Neural progenitor cell (in vitro differentiated cells): Measurements from ENCODE around the gene SUSD3. TPM values are rescaled to one million over a fixed set of nuclear protein-coding genes. Genes with fewer than 3 reads are reported as not detected.

ENCODE experiments used
- DNase-seq: peaks from one replicate; pipeline ENCODE4 v3.0.0-alpha.2; 2016; ENCODE audit warnings: low spot score
- H2AFZ ChIP-seq: fragments of 200-600 bp; sonication (generic); replicated peaks from 2 replicates; pipeline ENCODE4 v1.6.1; 2016; ENCODE audit warnings: antibody characterized with exemption
- H3F3A ChIP-seq: fragments of 200-600 bp; sonication (generic); 2 replicates; pipeline ENCODE4 v1.6.1; 2016; ENCODE audit warnings: antibody characterized with exemption, low read depth
- H3K27ac ChIP-seq: fragments of 200-600 bp; sonication (generic); 2 replicates; pipeline ENCODE4 v1.5.1; 2016; ENCODE audit warnings: mild to moderate bottlenecking
- H3K27me3 ChIP-seq: fragments of 200-600 bp; sonication (generic); 2 replicates; pipeline ENCODE4 v1.6.1; 2016; ENCODE audit warnings: mild to moderate bottlenecking, moderate library complexity
- H3K36me3 ChIP-seq: fragments of 200-600 bp; sonication (generic); 2 replicates; pipeline ENCODE4 v1.5.1; 2016
- H3K4me1 ChIP-seq: fragments of 200-600 bp; sonication (generic); 2 replicates; pipeline ENCODE4 v1.6.1; 2016; ENCODE audit warnings: mixed run types
- H3K4me2 ChIP-seq: fragments of 200-600 bp; sonication (generic); 2 replicates; pipeline ENCODE4 v1.6.1; 2016
- H3K4me3 ChIP-seq: fragments of 200-600 bp; sonication (generic); 2 replicates; pipeline ENCODE4 v1.5.1; 2016
- H3K79me2 ChIP-seq: fragments of 200-600 bp; sonication (generic); 2 replicates; pipeline ENCODE4 v1.6.1; 2016; ENCODE audit warnings: low read depth
- H3K9ac ChIP-seq: fragments of 200-600 bp; sonication (generic); 2 replicates; pipeline ENCODE4 v1.6.1; 2016
- H3K9me3 ChIP-seq: fragments of 200-600 bp; sonication (generic); 2 replicates; pipeline ENCODE4 v1.5.1; 2016; ENCODE audit warnings: low read depth
- H4K20me1 ChIP-seq: fragments of 200-600 bp; sonication (generic); 2 replicates; pipeline ENCODE4 v1.6.1; 2016; ENCODE audit warnings: low read depth
- H3K27ac Mint-ChIP-seq: 3 replicates; pipeline ENCODE4 v1.8.0; 2021; ENCODE audit warnings: mixed read lengths
- H3K27me3 Mint-ChIP-seq: 2 replicates; pipeline ENCODE4 v1.8.0; 2022; ENCODE audit warnings: low read depth, mild to moderate bottlenecking, inconsistent platforms, moderate library complexity, mixed read lengths; ENCODE audit not compliant: insufficient read depth
- H3K36me3 Mint-ChIP-seq: 3 replicates; pipeline ENCODE4 v1.8.0; 2021; ENCODE audit warnings: mixed read lengths
- H3K4me1 Mint-ChIP-seq: 3 replicates; pipeline ENCODE4 v1.8.0; 2021; ENCODE audit warnings: mixed read lengths
- H3K4me3 Mint-ChIP-seq: 3 replicates; pipeline ENCODE4 v1.8.0; 2021; ENCODE audit warnings: mild to moderate bottlenecking, moderate library complexity, mixed read lengths
- H3K9me3 Mint-ChIP-seq: 3 replicates; pipeline ENCODE4 v1.8.0; 2020; ENCODE audit warnings: mixed read lengths
- CTCF ChIP-seq: fragments of 200-600 bp; sonication (generic); IDR thresholded peaks from 2 replicates; pipeline ENCODE4 v1.5.1; 2017; ENCODE audit warnings: antibody characterized with exemption, mild to moderate bottlenecking
- EZH2 ChIP-seq: fragments of 200-600 bp; sonication (generic); IDR thresholded peaks from 2 replicates; pipeline ENCODE4 v1.6.1; 2017; ENCODE audit warnings: antibody characterized with exemption, mild to moderate bottlenecking, moderate library complexity
- EZH2phosphoT487 ChIP-seq: fragments of 200-600 bp; sonication (generic); IDR thresholded peaks from 2 replicates; pipeline ENCODE4 v1.6.1; 2017; ENCODE audit warnings: antibody characterized with exemption
- total RNA-seq: library from RNA; depleted of rRNA; stranded (reverse); fragments of >200 nt; gene quantifications from 2 replicates; pipeline ENCODE4 v1.2.3, GENCODE V29; 2015; ENCODE audit warnings: low replicate concordance

SUSD3 gene
- total RNA-seq = 1.8 TPM in 1 of 2 replicates, not detected in the other

GRCh38 chr9:93058355-93059010 is at the start of gene SUSD3:
Gene SUSD3, plus strand, starts transcription at chr9:93058701. Its CDS starts 42 bp downstream, at chr9:93058743.
- Histone ChIP-seq H2AFZ (peak within 1 kb of the TSS; percentile 65), H3K4me1 (peaks cover 22% of the 10 kb centered on the region), H3K79me2 (no peaks in the 10 kb centered on the region), H3K27ac (no peak within 1 kb of the TSS), H3K4me3 (peak within 1 kb of the TSS; percentile 57), H3K36me3 (no peaks in the 10 kb centered on the region), H3K4me2 (peak within 1 kb of the TSS; percentile 90), H3F3A (peaks cover 8% of the 10 kb centered on the region), H3K9ac (no peak within 1 kb of the TSS), H4K20me1 (peaks cover 8% of the 10 kb centered on the region), H3K9me3 (no peaks in the 10 kb centered on the region), H3K27me3 (peaks cover 26% of the 10 kb centered on the region)
- Mint-ChIP-seq H3K4me1 (peaks cover 28% of the 10 kb centered on the region), H3K4me3 (peak within 1 kb of the TSS; percentile 64), H3K27me3 (peaks cover 12% of the 10 kb centered on the region), H3K36me3 (no peaks in the 10 kb centered on the region), H3K27ac (no peak within 1 kb of the TSS), H3K9me3 (no peaks in the 10 kb centered on the region)
- peak; percentile 93 for DNase-seq
- TF ChIP-seq CTCF (no peak), EZH2 (peak; percentile 56)

GRCh38 chr9:93009337-93010015 is 49.0 kb upstream of the SUSD3 start:
- Histone ChIP-seq H3K4me3 (no peak overlapping the region), H3K27ac (no peak overlapping the region), H3F3A (no peaks in the 10 kb centered on the region), H3K4me2 (no peak overlapping the region), H2AFZ (no peak overlapping the region), H3K27me3 (no peaks in the 10 kb centered on the region), H3K9me3 (no peaks in the 10 kb centered on the region), H3K79me2 (no peaks in the 10 kb centered on the region), H3K4me1 (no peaks in the 10 kb centered on the region), H3K36me3 (no peaks in the 10 kb centered on the region), H3K9ac (no peak overlapping the region), H4K20me1 (no peaks in the 10 kb centered on the region)
- Mint-ChIP-seq H3K36me3 (no peaks in the 10 kb centered on the region), H3K27me3 (peaks cover 5% of the 10 kb centered on the region), H3K4me1 (no peaks in the 10 kb centered on the region), H3K27ac (no peak overlapping the region), H3K9me3 (no peaks in the 10 kb centered on the region), H3K4me3 (no peak overlapping the region)
- no peak for DNase-seq
- TF ChIP-seq EZH2 (no peak), CTCF (no peak), EZH2phosphoT487 (no peak)

- no peaks in the 10 kb centered on the region for H3F3A ChIP-seq
- Mint-ChIP-seq H3K4me1 (no peaks in the 10 kb centered on the region), H3K36me3 (no peaks in the 10 kb centered on the region), H3K27ac (no peak overlapping the region), H3K9me3 (no peaks in the 10 kb centered on the region), H3K4me3 (no peak overlapping the region), H3K27me3 (peaks cover 5% of the 10 kb centered on the region)
- no peak overlapping the region for H3K4me2 ChIP-seq
- H3K27ac ChIP-seq = no peak overlapping the region
- no peaks in the 10 kb centered on the region for H3K36me3 ChIP-seq
- no peaks in the 10 kb centered on the region for H3K27me3 ChIP-seq
- H3K4me1 ChIP-seq = no peaks in the 10 kb centered on the region
- H2AFZ ChIP-seq = no peak overlapping the region
- no peaks in the 10 kb centered on the region for H3K9me3 ChIP-seq
- H3K79me2 ChIP-seq = no peaks in the 10 kb centered on the region
- no peaks in the 10 kb centered on the region for H4K20me1 ChIP-seq
- no peak overlapping the region for H3K4me3 ChIP-seq
- TF ChIP-seq EZH2phosphoT487 (no peak), CTCF (no peak), EZH2 (no peak)
- no peak for DNase-seq
- no peak overlapping the region for H3K9ac ChIP-seq
Measured at GRCh38 chr9:93010056-93010455, 48.4 kb upstream of the SUSD3 start.
